HG02981 (cell line): Measurements from ENCODE around the gene CUL3.

Source experiments
- ATAC-seq: cut with Tn5 transposase; IDR thresholded peaks from one replicate; pipeline ENCODE4 v1.9.1; 2021; ENCODE audit warnings: mild to moderate bottlenecking, moderate library complexity; ENCODE audit not compliant: unreplicated experiment

CUL3 gene

DNA sequence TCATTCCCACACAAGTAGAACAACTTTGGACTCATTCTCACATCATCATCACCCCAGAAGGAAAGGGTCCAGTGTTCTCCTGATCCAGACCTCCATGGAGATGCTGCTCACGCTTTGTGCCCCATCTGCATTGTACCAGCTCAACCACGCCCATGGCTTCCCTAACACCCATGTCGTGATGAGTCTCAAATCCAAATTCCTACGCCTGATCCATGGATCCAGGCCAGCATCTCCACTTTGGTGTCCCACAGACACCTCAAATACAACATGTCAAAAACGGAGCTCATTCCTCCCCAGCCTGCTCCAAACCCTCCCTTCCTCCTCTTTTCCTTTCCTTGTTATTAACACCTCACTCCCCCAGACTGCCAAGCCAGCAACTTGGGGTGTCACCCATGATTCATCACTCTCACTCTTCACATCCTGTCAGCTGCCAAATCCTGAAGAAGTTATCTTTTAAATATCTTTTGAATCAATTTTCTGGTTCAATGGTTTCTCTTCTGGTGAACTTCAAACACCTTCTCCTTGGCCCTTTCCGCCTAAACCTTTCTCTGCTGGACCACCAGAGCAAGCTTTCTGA lies 153.1 kb downstream of the CUL3 start:
- no peak for ATAC-seq

DNA sequence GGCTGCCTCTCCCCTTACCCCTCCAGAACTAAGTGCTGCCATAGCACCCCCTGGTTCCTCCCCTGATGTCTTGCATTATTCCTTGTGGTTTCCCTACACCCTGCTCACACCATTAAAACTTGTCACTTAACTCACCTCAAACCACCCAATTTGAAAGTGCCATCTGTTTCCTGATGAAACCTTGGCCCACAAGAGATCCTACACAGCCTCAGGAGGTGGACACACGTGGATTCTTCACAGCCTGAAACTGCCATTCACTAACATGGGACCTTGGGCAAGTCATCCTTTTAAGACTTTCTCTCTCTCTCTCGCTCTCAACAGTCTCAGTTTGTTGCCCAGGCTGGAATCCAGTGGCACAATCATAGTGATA lies 155.7 kb downstream of the CUL3 start:
- no peak for ATAC-seq

DNA sequence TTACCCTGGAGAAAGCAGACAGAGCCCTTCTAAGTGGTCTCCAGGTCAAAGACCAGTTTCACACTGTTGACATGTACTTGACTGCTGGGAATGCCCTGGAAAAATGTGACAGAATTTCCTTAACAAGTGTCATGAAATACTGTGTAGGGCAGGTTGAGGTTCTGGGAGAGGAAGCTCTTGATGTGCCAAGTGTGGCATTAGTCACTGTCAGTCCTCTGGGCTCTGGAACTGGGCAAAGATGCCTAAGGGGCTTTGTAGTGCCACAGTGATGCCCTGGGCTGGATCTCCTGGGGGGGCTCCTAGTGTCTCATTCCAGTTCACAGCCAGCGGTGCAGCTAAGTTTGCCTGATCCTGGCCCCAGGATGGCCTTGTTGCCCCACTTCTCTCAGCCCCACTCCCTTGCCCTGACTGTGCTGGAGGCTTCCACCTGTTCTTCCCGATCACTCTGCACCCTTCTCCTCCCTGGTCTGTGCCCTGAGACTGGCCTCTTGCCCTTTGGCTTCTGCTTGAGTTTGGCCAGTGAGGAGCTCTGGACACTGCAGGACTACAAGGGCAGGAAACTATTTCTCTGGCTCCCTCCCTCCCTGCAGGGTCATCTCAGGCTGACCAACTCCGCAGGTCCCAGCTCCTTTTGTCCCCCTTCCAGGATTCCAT lies 156.2 kb downstream of the CUL3 start:
- no peak for ATAC-seq

DNA sequence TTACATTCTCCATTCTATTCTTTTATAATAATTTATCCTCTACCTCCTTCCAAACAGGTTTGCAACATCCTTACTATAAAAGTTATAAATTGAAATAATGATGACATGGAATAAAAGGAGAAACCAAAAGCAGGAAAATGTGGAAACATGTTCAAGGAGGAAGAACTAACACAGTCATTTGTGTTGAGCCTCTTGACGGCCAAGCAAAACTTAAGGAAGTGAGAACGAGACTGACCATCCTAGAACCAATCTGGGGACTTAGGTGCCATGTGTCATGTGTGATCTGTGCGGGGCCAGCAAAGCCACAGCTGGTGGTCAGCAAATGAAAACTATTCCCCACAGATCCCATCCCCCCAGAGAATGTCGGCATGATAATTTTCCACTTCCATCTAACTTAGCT lies 157.7 kb downstream of the CUL3 start:
- no peak for ATAC-seq

DNA sequence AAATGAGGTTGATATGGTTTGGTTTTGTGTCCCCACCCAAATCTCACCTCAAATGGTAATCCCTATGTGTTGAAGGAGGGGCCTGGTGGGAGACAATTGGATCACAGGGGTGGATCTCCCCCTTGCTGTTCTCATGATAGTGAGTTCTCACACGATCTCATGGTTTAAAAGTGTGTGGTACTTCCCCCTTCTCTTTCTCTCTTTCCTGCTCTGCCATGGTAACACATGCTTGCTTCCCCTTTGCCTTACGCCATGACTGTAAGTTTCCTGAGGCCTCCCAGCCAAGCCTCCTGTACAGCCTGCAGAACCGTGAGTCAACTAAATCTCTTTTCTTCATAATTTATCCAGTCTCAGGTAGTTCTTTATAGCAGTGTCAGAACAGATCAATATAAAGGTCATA lies 158.5 kb downstream of the CUL3 start:
- no peak for ATAC-seq

DNA sequence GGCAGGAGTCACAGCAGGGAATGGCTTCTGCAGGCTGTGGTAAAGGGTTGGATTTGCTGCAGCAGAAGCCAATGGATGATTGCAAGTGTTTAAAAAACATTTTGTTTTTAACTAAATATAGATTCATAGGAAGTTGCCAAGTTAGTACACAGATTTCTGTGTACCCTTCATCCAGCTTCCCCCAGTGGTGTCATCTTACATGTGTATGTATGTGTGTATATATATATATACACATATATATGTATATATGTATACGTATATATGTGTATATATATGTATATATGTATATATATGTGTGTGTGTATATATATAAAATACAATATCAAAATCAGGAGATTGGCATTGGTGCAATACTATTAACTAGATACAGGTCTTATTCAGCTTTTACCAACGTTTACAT lies 164.1 kb downstream of the CUL3 start:
- no peak for ATAC-seq
